GM12878 (cell line): Measurements from ENCODE around the gene CAPNS1.

Experiments
- RAD21 ChIP-seq: IDR thresholded peaks from 2 replicates; pipeline ENCODE4 v1.6.1; 2011; ENCODE audit warnings: mild to moderate bottlenecking, low read depth, low read length, moderate library complexity; ENCODE audit not compliant: insufficient read depth
- SP1 ChIP-seq: IDR thresholded peaks from one replicate; pipeline ENCODE4 v1.6.1; 2011; ENCODE audit warnings: low read depth, low read length
- TF ChIP-seq, protein P1 (sequence below): IDR thresholded peaks from 2 replicates; pipeline ENCODE4 v1.6.1; 2011; ENCODE audit warnings: mild to moderate bottlenecking, low read depth, low read length, moderate library complexity; ENCODE audit not compliant: insufficient replicate concordance
- TF ChIP-seq, protein P2 (sequence below), 3 experiments: IDR thresholded peaks in 2 of 3; conservative IDR thresholded peaks in 1 of 3; 2 replicates each; pipeline ENCODE4 v1.5.1; 2011; ENCODE audit warnings: low read depth in 3 of 3, low read length in 3 of 3, mild to moderate bottlenecking in 3 of 3, control low read depth in 2 of 3, moderate library complexity in 2 of 3, inconsistent platforms in 1 of 3, mixed read lengths in 1 of 3; ENCODE audit not compliant: control insufficient read depth in 2 of 3, insufficient read depth in 1 of 3; ENCODE audit errors: extremely low read depth in 1 of 3

DNA sequence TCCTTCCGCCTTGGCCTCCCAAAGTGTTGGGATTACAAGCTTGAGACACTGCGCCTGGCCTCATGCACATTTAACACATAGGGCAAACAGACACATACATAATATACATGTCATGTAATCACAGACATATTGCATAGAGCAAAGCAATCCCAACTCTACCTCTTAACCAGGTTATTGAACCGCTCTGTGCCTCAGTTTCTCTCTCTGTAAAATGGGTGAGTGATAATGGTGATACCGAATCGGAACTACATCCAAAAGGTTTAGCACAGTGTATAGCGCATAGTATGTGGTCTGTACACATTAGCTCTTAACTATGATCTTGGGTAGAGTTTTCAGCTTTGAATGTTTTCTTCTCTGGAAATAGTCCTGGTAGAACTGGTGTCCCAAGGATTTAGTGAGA is 4.8 kb downstream of the CAPNS1 start:
- TF ChIP-seq SP1 (no peak), RAD21 (no peak)
- TF ChIP-seq, protein P1, sequence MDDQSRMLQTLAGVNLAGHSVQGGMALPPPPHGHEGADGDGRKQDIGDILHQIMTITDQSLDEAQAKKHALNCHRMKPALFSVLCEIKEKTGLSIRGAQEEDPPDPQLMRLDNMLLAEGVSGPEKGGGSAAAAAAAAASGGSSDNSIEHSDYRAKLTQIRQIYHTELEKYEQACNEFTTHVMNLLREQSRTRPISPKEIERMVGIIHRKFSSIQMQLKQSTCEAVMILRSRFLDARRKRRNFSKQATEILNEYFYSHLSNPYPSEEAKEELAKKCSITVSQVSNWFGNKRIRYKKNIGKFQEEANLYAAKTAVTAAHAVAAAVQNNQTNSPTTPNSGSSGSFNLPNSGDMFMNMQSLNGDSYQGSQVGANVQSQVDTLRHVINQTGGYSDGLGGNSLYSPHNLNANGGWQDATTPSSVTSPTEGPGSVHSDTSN: no peak
- TF ChIP-seq, protein P2, sequence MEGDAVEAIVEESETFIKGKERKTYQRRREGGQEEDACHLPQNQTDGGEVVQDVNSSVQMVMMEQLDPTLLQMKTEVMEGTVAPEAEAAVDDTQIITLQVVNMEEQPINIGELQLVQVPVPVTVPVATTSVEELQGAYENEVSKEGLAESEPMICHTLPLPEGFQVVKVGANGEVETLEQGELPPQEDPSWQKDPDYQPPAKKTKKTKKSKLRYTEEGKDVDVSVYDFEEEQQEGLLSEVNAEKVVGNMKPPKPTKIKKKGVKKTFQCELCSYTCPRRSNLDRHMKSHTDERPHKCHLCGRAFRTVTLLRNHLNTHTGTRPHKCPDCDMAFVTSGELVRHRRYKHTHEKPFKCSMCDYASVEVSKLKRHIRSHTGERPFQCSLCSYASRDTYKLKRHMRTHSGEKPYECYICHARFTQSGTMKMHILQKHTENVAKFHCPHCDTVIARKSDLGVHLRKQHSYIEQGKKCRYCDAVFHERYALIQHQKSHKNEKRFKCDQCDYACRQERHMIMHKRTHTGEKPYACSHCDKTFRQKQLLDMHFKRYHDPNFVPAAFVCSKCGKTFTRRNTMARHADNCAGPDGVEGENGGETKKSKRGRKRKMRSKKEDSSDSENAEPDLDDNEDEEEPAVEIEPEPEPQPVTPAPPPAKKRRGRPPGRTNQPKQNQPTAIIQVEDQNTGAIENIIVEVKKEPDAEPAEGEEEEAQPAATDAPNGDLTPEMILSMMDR (IDR thresholded peaks at IDR 0.05 in 2 of 3, conservative IDR thresholded peaks at IDR 0.05 in 1 of 3; ENCODE audit: control insufficient read depth in 2 of 3, extremely low read depth in 1 of 3, insufficient read depth in 1 of 3, low read depth in 3 of 3, low read length in 3 of 3): no peak
